ENCODE measurements around the gene ARCN1. TPM values are rescaled to one million over a fixed set of nuclear protein-coding genes. Genes with fewer than 3 reads are reported as not detected.
A peak's percentile ranks its signal among the peaks of the same experiment; 100 is the strongest.
"Not testable (repeated sequence)": the region's sequence is repeated elsewhere in the genome, so short reads cannot be mapped to it uniquely, and the experiment has no call there.

The ARCN1 gene
- total RNA-seq, 1 experiment from 2014 or later, result 83.8 TPM

DNA sequence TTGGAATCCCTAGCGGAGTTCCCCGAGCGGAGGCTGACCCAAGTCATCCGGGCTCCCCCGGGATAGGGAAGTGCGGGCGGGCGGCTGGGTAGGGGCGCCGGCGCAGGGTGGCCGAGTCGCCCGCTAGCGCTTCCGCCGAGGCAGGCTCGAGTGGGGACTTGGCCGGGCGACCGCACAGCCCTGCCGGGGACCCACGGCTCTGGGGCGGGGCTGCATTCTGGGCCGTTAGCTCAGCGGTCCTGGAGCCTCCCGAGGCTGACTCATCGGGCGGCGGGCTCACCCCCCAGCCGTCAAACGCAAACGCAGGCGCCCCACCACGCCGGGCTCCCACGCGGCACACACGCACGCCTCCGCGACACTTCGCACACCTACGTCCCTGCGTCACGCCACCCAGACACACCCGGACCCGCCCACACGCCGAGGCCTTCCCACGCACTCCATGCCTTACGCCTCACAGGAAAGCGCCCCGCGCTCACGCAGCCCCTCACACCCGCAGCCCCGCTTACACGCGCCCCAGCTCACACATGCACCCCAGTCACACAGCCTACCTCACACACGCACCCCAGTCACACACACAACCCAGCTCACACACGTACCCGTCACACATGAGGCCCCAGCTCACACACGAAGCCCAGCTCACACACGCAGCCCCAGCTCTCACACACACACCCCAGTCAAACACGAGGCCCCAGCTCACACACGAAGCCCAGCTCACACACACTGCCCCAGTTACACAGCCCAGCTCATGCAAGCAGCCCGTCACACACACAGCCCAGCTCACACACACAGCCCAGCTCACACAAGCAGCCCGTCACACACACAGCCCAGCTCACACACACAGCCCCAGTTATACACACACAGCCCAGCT is 36.4 kb downstream of the ARCN1 start:
- no peaks in the 10 kb centered on the region for H3K9me3 Mint-ChIP-seq (ENCODE audit: low read depth, unreplicated experiment)
- H3K27me3 Mint-ChIP-seq (ENCODE audit: unreplicated experiment), result peaks cover 37% of the 10 kb centered on the region
- peaks cover 17% of the 10 kb centered on the region for H3K36me3 Mint-ChIP-seq (ENCODE audit: insufficient read depth, unreplicated experiment)
- H3K4me1 Mint-ChIP-seq (ENCODE audit: low read depth, unreplicated experiment), result peaks cover 35% of the 10 kb centered on the region
- H3K4me3 Mint-ChIP-seq (ENCODE audit: low read depth, unreplicated experiment), result peak overlapping the region; percentile 78
- TF ChIP-seq, protein P1, sequence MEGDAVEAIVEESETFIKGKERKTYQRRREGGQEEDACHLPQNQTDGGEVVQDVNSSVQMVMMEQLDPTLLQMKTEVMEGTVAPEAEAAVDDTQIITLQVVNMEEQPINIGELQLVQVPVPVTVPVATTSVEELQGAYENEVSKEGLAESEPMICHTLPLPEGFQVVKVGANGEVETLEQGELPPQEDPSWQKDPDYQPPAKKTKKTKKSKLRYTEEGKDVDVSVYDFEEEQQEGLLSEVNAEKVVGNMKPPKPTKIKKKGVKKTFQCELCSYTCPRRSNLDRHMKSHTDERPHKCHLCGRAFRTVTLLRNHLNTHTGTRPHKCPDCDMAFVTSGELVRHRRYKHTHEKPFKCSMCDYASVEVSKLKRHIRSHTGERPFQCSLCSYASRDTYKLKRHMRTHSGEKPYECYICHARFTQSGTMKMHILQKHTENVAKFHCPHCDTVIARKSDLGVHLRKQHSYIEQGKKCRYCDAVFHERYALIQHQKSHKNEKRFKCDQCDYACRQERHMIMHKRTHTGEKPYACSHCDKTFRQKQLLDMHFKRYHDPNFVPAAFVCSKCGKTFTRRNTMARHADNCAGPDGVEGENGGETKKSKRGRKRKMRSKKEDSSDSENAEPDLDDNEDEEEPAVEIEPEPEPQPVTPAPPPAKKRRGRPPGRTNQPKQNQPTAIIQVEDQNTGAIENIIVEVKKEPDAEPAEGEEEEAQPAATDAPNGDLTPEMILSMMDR (IDR thresholded peaks at IDR 0.05; ENCODE audit: unreplicated experiment), result no peak
- intact Hi-C loops (cut with micrococcal nuclease; ENCODE audit: unreplicated experiment), result loop anchor here (5.0 kb wide), 1 partner anchor 49 kb away; no protein-coding TSS in a partner anchor
- DNase-seq, result peak; percentile 28
- BruUV-seq (replicated peaks), result no TSS peak
- H3K27ac Mint-ChIP-seq (ENCODE audit: unreplicated experiment), result peak overlapping the region; percentile 65
- CTCF ChIA-PET, result interaction anchor here (0.5 to 1.4 kb wide), 9 partner anchors 10 to 732 kb away, joined by 3 to 11 read pairs (median 3); partner anchors contain the start of gene C1QTNF5

DNA sequence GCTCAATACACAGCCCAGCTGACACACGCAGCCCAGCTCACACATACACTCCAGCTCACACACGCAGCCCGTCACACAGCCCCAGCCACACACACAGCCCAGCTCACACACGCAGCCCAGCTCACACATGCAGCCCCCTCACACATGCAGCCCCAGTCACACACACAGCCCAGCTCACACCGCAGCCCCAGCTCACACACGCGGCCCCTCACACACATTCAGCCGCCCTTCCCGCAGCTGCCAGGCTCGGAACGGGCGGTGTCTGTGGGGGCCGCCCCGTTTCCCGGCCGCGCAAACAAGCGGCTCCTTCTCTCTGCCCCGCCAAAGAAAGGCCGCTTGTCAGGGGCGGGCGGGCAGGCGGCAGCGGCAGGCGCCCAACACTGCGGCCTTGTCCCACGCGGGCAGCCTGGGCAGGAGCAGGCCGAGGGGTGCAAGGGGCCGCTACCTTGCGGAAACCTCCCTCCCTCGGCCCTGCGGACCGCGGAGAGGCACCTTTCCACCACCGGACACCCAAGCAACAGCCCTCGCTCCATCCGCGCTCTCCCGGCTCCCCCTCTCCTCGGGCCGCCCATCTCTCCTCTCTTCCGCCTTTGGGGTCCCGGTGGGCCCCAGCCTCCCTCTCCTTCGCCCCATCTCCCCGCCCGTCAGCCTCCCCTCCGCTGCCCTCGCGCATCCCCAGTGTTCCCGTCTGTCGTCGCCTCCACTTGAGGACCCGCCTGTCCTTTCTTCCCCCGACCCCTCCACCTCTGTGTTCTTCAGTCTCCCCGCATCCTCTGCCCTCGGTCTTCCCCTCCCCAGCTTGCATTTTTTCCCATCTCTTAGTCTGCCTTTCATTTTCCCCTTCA is 37.4 kb downstream of the ARCN1 start:
- CTCF ChIA-PET, result interaction anchor here (0.7 to 1.4 kb wide), 4 partner anchors 11 to 23 kb away, joined by 3 to 5 read pairs (median 3); no protein-coding TSS in a partner anchor
- Mint-ChIP-seq H3K4me3 (ENCODE audit: low read depth, unreplicated experiment) (peak overlapping the region; percentile 78), H3K27ac (ENCODE audit: unreplicated experiment) (peak overlapping the region; percentile 65)

DNA sequence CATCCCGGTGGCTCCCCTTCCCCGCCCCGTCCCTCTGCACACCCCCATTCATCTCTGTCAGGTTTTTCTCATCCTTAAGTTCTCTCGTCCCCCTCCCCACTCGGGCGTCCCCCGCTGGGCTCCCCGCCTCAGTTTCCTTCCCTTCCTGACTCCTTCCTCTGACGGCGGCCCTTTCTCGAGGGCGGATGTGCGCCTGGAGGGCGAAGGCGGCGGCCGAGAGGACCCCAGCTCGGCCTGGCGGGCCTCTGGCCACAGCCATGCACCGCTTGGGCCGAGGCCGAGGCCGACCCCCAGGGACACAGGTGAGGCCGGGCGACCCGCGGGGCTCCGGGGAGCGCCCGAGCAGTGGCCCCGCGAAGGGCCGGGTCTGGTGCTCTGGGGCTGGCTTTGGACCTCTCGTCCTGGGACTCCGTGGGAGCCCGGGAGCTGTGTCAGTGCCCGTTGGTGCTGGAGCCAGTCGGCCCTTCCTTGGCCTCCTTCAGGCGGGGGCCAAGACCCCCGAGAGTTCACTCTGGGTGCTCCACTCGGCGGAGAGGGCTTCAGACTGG is 38.1 kb downstream of the ARCN1 start:
- Mint-ChIP-seq H3K4me3 (ENCODE audit: low read depth, unreplicated experiment) (no peak overlapping the region), H3K27ac (ENCODE audit: unreplicated experiment) (no peak overlapping the region), H3K27me3 (ENCODE audit: unreplicated experiment) (peaks cover 37% of the 10 kb centered on the region), H3K4me1 (ENCODE audit: low read depth, unreplicated experiment) (peaks cover 40% of the 10 kb centered on the region), H3K36me3 (ENCODE audit: insufficient read depth, unreplicated experiment) (peaks cover 17% of the 10 kb centered on the region), H3K9me3 (ENCODE audit: low read depth, unreplicated experiment) (no peaks in the 10 kb centered on the region)
- CTCF ChIA-PET, result no interaction called here
- no peak for DNase-seq
- no TSS peak for BruUV-seq (replicated peaks)
- intact Hi-C loops (cut with micrococcal nuclease; ENCODE audit: unreplicated experiment), result no loop called here
- TF ChIP-seq, protein P1 (IDR thresholded peaks at IDR 0.05; ENCODE audit: unreplicated experiment), result no peak

More for the DNA sequence above, 37.4 kb downstream of the ARCN1 start:
- Mint-ChIP-seq H3K27me3 (ENCODE audit: unreplicated experiment) (peaks cover 37% of the 10 kb centered on the region), H3K36me3 (ENCODE audit: insufficient read depth, unreplicated experiment) (peaks cover 17% of the 10 kb centered on the region), H3K9me3 (ENCODE audit: low read depth, unreplicated experiment) (no peaks in the 10 kb centered on the region), H3K4me1 (ENCODE audit: low read depth, unreplicated experiment) (peaks cover 35% of the 10 kb centered on the region)
- intact Hi-C loops (cut with micrococcal nuclease; ENCODE audit: unreplicated experiment), result loop anchor here (5.0 kb wide), 1 partner anchor 48 kb away; no protein-coding TSS in a partner anchor
- TF ChIP-seq, protein P1 (IDR thresholded peaks at IDR 0.05; ENCODE audit: unreplicated experiment), result no peak
- no TSS peak for BruUV-seq (replicated peaks)
- no peak for DNase-seq

DNA sequence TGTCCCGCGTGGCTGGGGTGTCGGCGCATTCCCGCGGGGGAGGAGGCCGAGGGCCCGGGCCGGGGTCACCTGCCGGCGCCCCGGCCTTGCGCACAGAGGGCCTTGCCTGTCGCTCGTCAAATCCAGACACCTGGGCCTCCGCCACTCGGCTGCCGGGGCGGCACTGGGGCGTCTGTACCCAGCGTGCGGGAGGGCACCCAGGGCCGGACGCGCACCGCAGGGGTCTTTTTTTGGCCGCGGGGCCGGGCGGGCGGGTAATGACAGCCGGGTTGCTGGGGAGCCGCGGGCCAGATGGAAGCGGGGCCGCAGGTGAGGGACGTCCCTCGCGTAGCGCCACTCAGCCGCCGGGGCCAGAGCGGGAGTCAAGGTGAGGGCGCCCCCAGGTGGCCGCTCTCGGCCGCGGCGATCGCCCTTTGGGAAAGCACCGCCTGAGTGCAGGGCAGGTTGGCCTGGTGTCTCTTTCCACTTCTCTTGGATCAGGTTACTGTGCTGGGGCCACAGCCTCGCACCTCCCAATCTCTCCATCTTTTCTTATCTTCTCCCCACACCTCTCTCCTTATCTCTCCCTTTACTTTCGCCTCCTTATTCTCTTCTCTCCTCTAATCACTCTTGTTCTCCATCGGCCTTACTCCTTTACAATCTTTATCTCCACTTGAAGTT is 38.7 kb downstream of the ARCN1 start:
- Mint-ChIP-seq H3K27ac (ENCODE audit: unreplicated experiment) (no peak overlapping the region), H3K4me1 (ENCODE audit: low read depth, unreplicated experiment) (peaks cover 46% of the 10 kb centered on the region), H3K27me3 (ENCODE audit: unreplicated experiment) (peaks cover 37% of the 10 kb centered on the region), H3K36me3 (ENCODE audit: insufficient read depth, unreplicated experiment) (peaks cover 17% of the 10 kb centered on the region), H3K9me3 (ENCODE audit: low read depth, unreplicated experiment) (no peaks in the 10 kb centered on the region), H3K4me3 (ENCODE audit: low read depth, unreplicated experiment) (no peak overlapping the region)
- CTCF ChIA-PET, result interaction anchor here (1.4 kb wide), 1 partner anchor 10 kb away, joined by 4 read pairs; no protein-coding TSS in a partner anchor
- TF ChIP-seq, protein P1 (IDR thresholded peaks at IDR 0.05; ENCODE audit: unreplicated experiment), result peak; percentile 72
- intact Hi-C loops (cut with micrococcal nuclease; ENCODE audit: unreplicated experiment), result no loop called here
- BruUV-seq (replicated peaks), result no TSS peak
- DNase-seq, result peak; percentile 83

DNA sequence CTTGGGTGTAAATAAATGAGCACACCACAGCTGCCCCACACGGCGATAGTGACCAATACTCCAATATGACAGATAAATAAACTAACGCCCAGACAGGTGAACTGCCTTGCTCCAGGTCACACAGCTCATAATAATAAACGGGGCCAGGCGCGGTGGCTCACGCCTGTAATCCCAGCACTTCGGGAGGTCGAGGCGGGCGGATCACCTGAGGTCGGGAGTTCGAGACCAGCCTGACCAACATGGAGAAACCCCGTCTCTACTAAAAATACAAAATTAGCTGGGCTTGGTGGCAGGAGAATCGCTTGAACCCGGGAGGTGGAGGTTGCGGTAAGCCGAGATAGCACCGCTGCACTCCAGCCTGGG is 39.2 kb downstream of the ARCN1 start:
- Mint-ChIP-seq H3K27me3 (ENCODE audit: unreplicated experiment) (peaks cover 37% of the 10 kb centered on the region), H3K4me1 (ENCODE audit: low read depth, unreplicated experiment) (peaks cover 42% of the 10 kb centered on the region), H3K36me3 (ENCODE audit: insufficient read depth, unreplicated experiment) (peaks cover 17% of the 10 kb centered on the region)
- CTCF ChIA-PET, result interaction anchor here (1.4 kb wide), 1 partner anchor 9 kb away, joined by 4 read pairs; no protein-coding TSS in a partner anchor
- intact Hi-C loops (cut with micrococcal nuclease; ENCODE audit: unreplicated experiment); H3K4me3 Mint-ChIP-seq (ENCODE audit: low read depth, unreplicated experiment); H3K9me3 Mint-ChIP-seq (ENCODE audit: low read depth, unreplicated experiment); H3K27ac Mint-ChIP-seq (ENCODE audit: unreplicated experiment); BruUV-seq (replicated peaks); DNase-seq: not testable (repeated sequence)
